ENCODE measurements around the gene DNLZ. TPM values are rescaled to one million over a fixed set of nuclear protein-coding genes. Genes with fewer than 3 reads are reported as not detected.

The DNLZ gene
- total and polyA plus RNA-seq, 10 of the 15 experiments (the other 5 are each of a cell fraction or from before 2014, with no cell fraction given): 0.66 to 29.7 (median 14.7) TPM; not detected in 1

DNA sequence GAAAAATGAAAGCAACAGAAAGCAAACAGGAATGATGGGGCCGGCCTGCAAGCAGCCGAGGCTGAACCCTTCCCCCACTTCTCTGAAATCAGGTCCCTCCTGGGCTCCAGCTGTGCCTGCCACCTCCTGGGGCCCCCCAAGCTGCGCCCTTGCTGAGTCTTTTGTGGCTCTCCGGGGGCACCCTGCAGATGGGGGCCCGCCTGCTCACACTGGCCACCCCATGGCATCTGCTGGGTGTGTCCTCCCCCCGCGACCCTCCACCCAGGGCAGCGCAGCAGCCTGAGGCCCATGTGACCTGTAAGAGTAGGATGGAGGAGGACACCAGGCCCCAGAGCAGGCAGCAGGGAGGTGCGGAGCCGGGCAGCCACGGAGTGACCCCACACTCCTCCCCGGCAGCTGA lies 30.5 kb downstream of the DNLZ start:
- ChIA-PET POLR2A (no interaction called here), RAD21 (ENCODE audit: unreplicated experiment) (no interaction called here), CTCF (no interaction called here), SMC1A (ENCODE audit: uncharacterized antibody, unreplicated experiment) (no interaction called here)
- no peak overlapping the region for H3K4me3 ChIP-seq
- BruUV-seq (replicated peaks): no TSS peak
- no peaks in the 10 kb centered on the region for H3K36me3 ChIP-seq (ENCODE audit: control insufficient read depth in 2 of 2, insufficient read depth in 2 of 2, low read length in 1 of 2)
- TF ChIP-seq SMAD5 (IDR thresholded peaks at IDR 0.05; ENCODE audit: low read depth) (no peak), PAX8 (IDR thresholded peaks at IDR 0.05) (no peak), POLR2A (IDR thresholded peaks at IDR 0.05; ENCODE audit: low read depth, low read length) (no peak), HDGF (IDR thresholded peaks at IDR 0.05) (no peak), CBX5 (IDR thresholded peaks at IDR 0.05; ENCODE audit: low read depth) (no peak)
- H3K4me1 ChIP-seq (ENCODE audit: control insufficient read depth, insufficient read depth, low read length): no peaks in the 10 kb centered on the region
- no peak for DNase-seq (ENCODE audit: low read depth, low spot score)
- H3K79me2 ChIP-seq (ENCODE audit: control insufficient read depth, insufficient read depth, low read length): no peaks in the 10 kb centered on the region
- H4K20me1 ChIP-seq (ENCODE audit: control insufficient read depth, insufficient read depth): no peaks in the 10 kb centered on the region
- H3K9ac ChIP-seq (ENCODE audit: control insufficient read depth, insufficient read depth, low read length): no peak overlapping the region
- H3K9me3 ChIP-seq (replicated peaks; ENCODE audit: control insufficient read depth, insufficient read depth, low read length): no peaks in the 10 kb centered on the region
- H3K27ac ChIP-seq (ENCODE audit: control insufficient read depth, insufficient read depth): no peak overlapping the region
- peaks cover 3% of the 10 kb centered on the region in 2 experiments; a peak in 3 of 4 replicates for H3K27me3 ChIP-seq (replicated peaks in 1 of 2; ENCODE audit: control insufficient read depth in 2 of 2, insufficient read depth in 2 of 2, low read length in 1 of 2)
- no peak for ATAC-seq
- FAIRE-seq: no peak
- H3K4me2 ChIP-seq (ENCODE audit: control insufficient read depth, insufficient read depth): no peak overlapping the region
- in situ Hi-C loops (cut with MboI) (no loop called here), intact Hi-C loops (cut with micrococcal nuclease; ENCODE audit: unreplicated experiment) (no loop called here)
- WGBS (ENCODE audit: insufficient coverage, insufficient replicate concordance, low lambda C conversion rate, missing lambda C conversion rate): 53% methylated on average over 12 of the region's 12 CpGs
- H2AFZ ChIP-seq (ENCODE audit: control insufficient read depth, low read depth, low read length): no peak overlapping the region

GRCh38 chr9:136332482-136332983 lies 31.0 kb downstream of the DNLZ start:
- no peaks in the 10 kb centered on the region for H3K36me3 ChIP-seq (ENCODE audit: control insufficient read depth in 2 of 2, insufficient read depth in 2 of 2, low read length in 1 of 2)
- H3K4me3 ChIP-seq: no peak overlapping the region
- no peaks in the 10 kb centered on the region for H3K9me3 ChIP-seq (replicated peaks; ENCODE audit: control insufficient read depth, insufficient read depth, low read length)
- H3K27ac ChIP-seq (ENCODE audit: control insufficient read depth, insufficient read depth): no peak overlapping the region
- CTCF ChIA-PET: no interaction called here
- WGBS (ENCODE audit: insufficient coverage, insufficient replicate concordance, low lambda C conversion rate, missing lambda C conversion rate): 47% methylated on average over 11 of the region's 11 CpGs
- BruUV-seq (replicated peaks): no TSS peak
- H3K9ac ChIP-seq (ENCODE audit: control insufficient read depth, insufficient read depth, low read length): no peak overlapping the region
- H3K27me3 ChIP-seq (replicated peaks in 1 of 2; ENCODE audit: control insufficient read depth in 2 of 2, insufficient read depth in 2 of 2, low read length in 1 of 2): peaks cover 3 to 4% of the 10 kb centered on the region in 2 experiments; a peak in 3 of 4 replicates
- FAIRE-seq (no peak), ATAC-seq (no peak), DNase-seq (ENCODE audit: low read depth, low spot score) (no peak)
- TF ChIP-seq TAF1 (IDR thresholded peaks at IDR 0.05; ENCODE audit: borderline replicate concordance, low read depth, low read length) (no peak), NKRF (conservative IDR thresholded peaks at IDR 0.05) (no peak), NFYB (IDR thresholded peaks at IDR 0.05; ENCODE audit: insufficient read depth, low read depth, low read length) (no peak)
- SMC1A ChIA-PET (ENCODE audit: uncharacterized antibody, unreplicated experiment): no interaction called here
- RAD21 ChIA-PET (ENCODE audit: unreplicated experiment): no interaction called here
- no peaks in the 10 kb centered on the region for H3K79me2 ChIP-seq (ENCODE audit: control insufficient read depth, insufficient read depth, low read length)
- POLR2A ChIA-PET: no interaction called here
- no peak overlapping the region for H3K4me2 ChIP-seq (ENCODE audit: control insufficient read depth, insufficient read depth)
- intact Hi-C loops (cut with micrococcal nuclease; ENCODE audit: unreplicated experiment) (no loop called here), in situ Hi-C loops (cut with MboI) (no loop called here)
- no peaks in the 10 kb centered on the region for H3K4me1 ChIP-seq (ENCODE audit: control insufficient read depth, insufficient read depth, low read length)
- no peak overlapping the region for H2AFZ ChIP-seq (ENCODE audit: control insufficient read depth, low read depth, low read length)
- H4K20me1 ChIP-seq (ENCODE audit: control insufficient read depth, insufficient read depth): no peaks in the 10 kb centered on the region

All from GM12878 (cell line).